GM10847 (cell line): ENCODE results near the gene CREB3L1.

Source experiments
- POLR2A ChIP-seq: IDR thresholded peaks from 2 replicates; pipeline ENCODE4 v1.6.1; 2011; ENCODE audit not compliant: insufficient read length; ENCODE audit errors: extremely low read depth

CREB3L1 gene

GRCh38 chr11:46352063-46352841 lies 74.8 kb downstream of the CREB3L1 start:
- no peak for TF ChIP-seq POLR2A

GRCh38 chr11:46353698-46354097 lies 76.2 kb downstream of the CREB3L1 start:
- no peak for TF ChIP-seq POLR2A

GRCh38 chr11:46356924-46357482 lies 79.5 kb downstream of the CREB3L1 start:
- no peak for TF ChIP-seq POLR2A

- no peak for TF ChIP-seq POLR2A
These were observed 80.0 kb downstream of the CREB3L1 start for GRCh38 chr11:46357483-46357936.

GRCh38 chr11:46359953-46360352 lies 82.5 kb downstream of the CREB3L1 start:
- no peak for TF ChIP-seq POLR2A

- no peak for TF ChIP-seq POLR2A
These were observed 83.4 kb downstream of the CREB3L1 start for GRCh38 chr11:46360878-46361277.

GRCh38 chr11:46361283-46362155 lies 84.1 kb downstream of the CREB3L1 start:
- TF ChIP-seq POLR2A: peak; percentile 55

GRCh38 chr11:46362156-46363030 lies 84.9 kb downstream of the CREB3L1 start:
- no peak for TF ChIP-seq POLR2A

- no peak for TF ChIP-seq POLR2A
These were observed 85.6 kb downstream of the CREB3L1 start for GRCh38 chr11:46363031-46363407.

GRCh38 chr11:46363455-46364005 lies 86.1 kb downstream of the CREB3L1 start:
- TF ChIP-seq POLR2A: no peak

- TF ChIP-seq POLR2A: no peak
These were observed 86.6 kb downstream of the CREB3L1 start for GRCh38 chr11:46364056-46364455.

GRCh38 chr11:46364791-46365190 lies 87.3 kb downstream of the CREB3L1 start:
- no peak for TF ChIP-seq POLR2A

- TF ChIP-seq POLR2A: no peak
These were observed 88.8 kb downstream of the CREB3L1 start for GRCh38 chr11:46366260-46366659.

- TF ChIP-seq POLR2A: no peak
These were observed 89.2 kb downstream of the CREB3L1 start for GRCh38 chr11:46366661-46367161.
